ENCODE data around the gene APEH.

Gene APEH

GRCh38 chr3:49673715-49674496 is at the start of gene APEH:
Gene APEH (plus strand): TSS chr3:49674351. CDS start chr3:49674402, 51 bp downstream.
- H3K9ac ChIP-seq (ENCODE audit: low read depth, low read length): peak within 1 kb of the TSS; percentile 79
- no peaks in the 10 kb centered on the region for H3K9me3 ChIP-seq (ENCODE audit: control insufficient read depth, insufficient read depth, low read length)
- peaks cover 30% of the 10 kb centered on the region for H3K36me3 ChIP-seq (ENCODE audit: control insufficient read depth, insufficient read depth, low read length)
- H3K4me3 ChIP-seq (ENCODE audit: low read depth, low read length): peak within 1 kb of the TSS; percentile 87
- H3K27me3 ChIP-seq (ENCODE audit: control insufficient read depth, insufficient read depth, low read length): no peaks in the 10 kb centered on the region
- H3K4me1 ChIP-seq (ENCODE audit: control insufficient read depth, insufficient read depth, low read length): peaks cover 11% of the 10 kb centered on the region

DNA sequence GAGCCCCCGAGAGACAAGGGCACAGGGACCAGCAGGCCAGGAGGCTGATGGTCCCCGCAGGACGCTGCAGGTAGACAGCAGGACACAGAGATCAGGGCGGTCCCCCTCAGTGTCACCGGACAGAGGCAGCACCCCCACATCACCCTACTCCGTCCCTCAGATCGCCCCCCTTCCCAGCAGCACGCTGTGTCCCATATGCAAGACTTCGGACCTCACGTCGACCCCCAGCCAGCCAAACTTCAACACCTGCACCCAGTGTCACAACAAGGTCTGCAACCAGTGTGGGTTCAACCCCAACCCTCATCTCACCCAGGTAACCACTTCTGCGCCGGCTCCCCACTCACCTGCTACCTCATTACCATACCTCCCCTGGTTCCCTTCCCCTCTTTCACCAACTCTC is 49.1 kb upstream of the APEH start:
- H3K4me3 ChIP-seq (ENCODE audit: low read depth, low read length): no peak overlapping the region
- H3K4me1 ChIP-seq (ENCODE audit: control insufficient read depth, insufficient read depth, low read length): no peaks in the 10 kb centered on the region
- H3K27me3 ChIP-seq (ENCODE audit: control insufficient read depth, insufficient read depth, low read length): no peaks in the 10 kb centered on the region
- no peaks in the 10 kb centered on the region for H3K9me3 ChIP-seq (ENCODE audit: control insufficient read depth, insufficient read depth, low read length)
- H3K9ac ChIP-seq (ENCODE audit: low read depth, low read length): no peak overlapping the region
- H3K36me3 ChIP-seq (ENCODE audit: control insufficient read depth, insufficient read depth, low read length): no peaks in the 10 kb centered on the region

- no peak overlapping the region for H3K9ac ChIP-seq (ENCODE audit: low read depth, low read length)
- H3K4me3 ChIP-seq (ENCODE audit: low read depth, low read length): no peak overlapping the region
- no peaks in the 10 kb centered on the region for H3K9me3 ChIP-seq (ENCODE audit: control insufficient read depth, insufficient read depth, low read length)
- H3K4me1 ChIP-seq (ENCODE audit: control insufficient read depth, insufficient read depth, low read length): no peaks in the 10 kb centered on the region
- H3K36me3 ChIP-seq (ENCODE audit: control insufficient read depth, insufficient read depth, low read length): no peaks in the 10 kb centered on the region
- no peaks in the 10 kb centered on the region for H3K27me3 ChIP-seq (ENCODE audit: control insufficient read depth, insufficient read depth, low read length)
These were observed 48.0 kb upstream of the APEH start for GRCh38 chr3:49626101-49626581.

DNA sequence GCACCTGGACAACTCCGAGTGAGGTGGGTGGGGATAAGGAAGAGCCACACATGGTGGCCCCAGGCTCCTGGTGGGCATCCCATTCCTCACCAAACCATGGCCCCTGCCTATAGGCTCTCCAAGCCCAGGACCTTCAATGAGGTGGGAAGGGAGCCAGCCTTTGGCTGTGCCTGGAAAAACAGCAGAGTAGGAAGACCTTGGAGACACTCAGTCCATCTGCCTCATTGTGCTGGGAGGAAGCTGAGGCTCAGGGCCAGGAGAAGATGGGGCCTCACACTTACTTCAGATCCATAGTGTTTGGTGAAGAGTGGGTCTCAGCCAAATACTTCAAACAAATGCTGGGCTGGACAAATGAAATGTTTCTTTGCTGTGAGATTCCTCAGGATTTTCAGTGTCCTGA is 47.4 kb upstream of the APEH start:
- no peak overlapping the region for H3K4me3 ChIP-seq (ENCODE audit: low read depth, low read length)
- H3K4me1 ChIP-seq (ENCODE audit: control insufficient read depth, insufficient read depth, low read length): no peaks in the 10 kb centered on the region
- no peaks in the 10 kb centered on the region for H3K27me3 ChIP-seq (ENCODE audit: control insufficient read depth, insufficient read depth, low read length)
- no peaks in the 10 kb centered on the region for H3K36me3 ChIP-seq (ENCODE audit: control insufficient read depth, insufficient read depth, low read length)
- H3K9ac ChIP-seq (ENCODE audit: low read depth, low read length): no peak overlapping the region
- no peaks in the 10 kb centered on the region for H3K9me3 ChIP-seq (ENCODE audit: control insufficient read depth, insufficient read depth, low read length)

GRCh38 chr3:49627634-49628033 is 46.5 kb upstream of the APEH start:
- Histone ChIP-seq H3K4me1 (ENCODE audit: control insufficient read depth, insufficient read depth, low read length) (no peaks in the 10 kb centered on the region), H3K27me3 (ENCODE audit: control insufficient read depth, insufficient read depth, low read length) (no peaks in the 10 kb centered on the region), H3K4me3 (ENCODE audit: low read depth, low read length) (no peak overlapping the region), H3K9ac (ENCODE audit: low read depth, low read length) (no peak overlapping the region), H3K9me3 (ENCODE audit: control insufficient read depth, insufficient read depth, low read length) (no peaks in the 10 kb centered on the region), H3K36me3 (ENCODE audit: control insufficient read depth, insufficient read depth, low read length) (no peaks in the 10 kb centered on the region)

DNA sequence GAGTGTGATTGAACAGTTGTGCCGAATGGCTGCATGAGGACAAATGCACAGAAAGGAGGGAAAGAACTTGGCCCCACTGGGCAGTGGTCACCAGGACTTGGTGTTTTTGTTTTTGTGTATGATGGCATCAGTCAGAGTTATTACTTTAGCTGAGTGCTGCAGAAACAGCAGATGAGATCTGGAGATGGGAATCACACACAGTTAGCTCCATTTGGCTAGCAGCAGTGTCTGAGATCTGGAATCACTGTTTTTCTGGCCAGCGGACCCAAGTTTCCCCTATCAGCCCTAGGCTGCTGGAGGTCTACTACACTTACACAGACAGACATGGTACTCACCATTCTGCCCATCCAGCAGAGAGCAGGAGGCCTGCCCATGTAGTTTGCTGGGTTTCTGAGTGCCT is 45.9 kb upstream of the APEH start:
- Histone ChIP-seq H3K9me3 (ENCODE audit: control insufficient read depth, insufficient read depth, low read length) (no peaks in the 10 kb centered on the region), H3K27me3 (ENCODE audit: control insufficient read depth, insufficient read depth, low read length) (no peaks in the 10 kb centered on the region), H3K4me1 (ENCODE audit: control insufficient read depth, insufficient read depth, low read length) (no peaks in the 10 kb centered on the region), H3K36me3 (ENCODE audit: control insufficient read depth, insufficient read depth, low read length) (no peaks in the 10 kb centered on the region), H3K4me3 (ENCODE audit: low read depth, low read length) (no peak overlapping the region), H3K9ac (ENCODE audit: low read depth, low read length) (no peak overlapping the region)

DNA sequence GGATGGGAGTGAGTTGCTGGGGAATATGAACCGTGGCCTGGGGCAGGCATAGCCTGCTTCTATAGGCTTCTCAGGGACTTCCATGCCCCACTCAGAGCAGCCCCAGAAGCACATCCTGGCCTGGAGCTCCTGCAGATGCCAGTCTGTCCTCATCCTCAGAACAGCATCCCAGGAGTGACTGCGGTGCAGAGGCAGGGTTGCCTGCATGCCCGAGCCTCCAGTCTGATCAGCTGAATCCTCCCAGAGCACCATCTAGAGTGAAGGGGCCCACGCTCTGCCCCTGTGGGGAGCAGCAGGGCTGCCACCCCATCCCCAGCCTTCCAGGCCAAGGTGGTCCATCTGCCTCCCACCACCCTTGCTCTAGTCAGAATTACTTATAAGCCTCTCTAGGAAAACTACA is 44.7 kb upstream of the APEH start:
- H3K9me3 ChIP-seq (ENCODE audit: control insufficient read depth, insufficient read depth, low read length): no peaks in the 10 kb centered on the region
- H3K36me3 ChIP-seq (ENCODE audit: control insufficient read depth, insufficient read depth, low read length): no peaks in the 10 kb centered on the region
- no peaks in the 10 kb centered on the region for H3K4me1 ChIP-seq (ENCODE audit: control insufficient read depth, insufficient read depth, low read length)
- no peak overlapping the region for H3K9ac ChIP-seq (ENCODE audit: low read depth, low read length)
- H3K4me3 ChIP-seq (ENCODE audit: low read depth, low read length): no peak overlapping the region
- H3K27me3 ChIP-seq (ENCODE audit: control insufficient read depth, insufficient read depth, low read length): no peaks in the 10 kb centered on the region

GRCh38 chr3:49629866-49630265 is 44.3 kb upstream of the APEH start:
- Histone ChIP-seq H3K27me3 (ENCODE audit: control insufficient read depth, insufficient read depth, low read length) (no peaks in the 10 kb centered on the region), H3K4me1 (ENCODE audit: control insufficient read depth, insufficient read depth, low read length) (no peaks in the 10 kb centered on the region), H3K9ac (ENCODE audit: low read depth, low read length) (no peak overlapping the region), H3K4me3 (ENCODE audit: low read depth, low read length) (no peak overlapping the region), H3K36me3 (ENCODE audit: control insufficient read depth, insufficient read depth, low read length) (no peaks in the 10 kb centered on the region), H3K9me3 (ENCODE audit: control insufficient read depth, insufficient read depth, low read length) (no peaks in the 10 kb centered on the region)

GRCh38 chr3:49630784-49631183 is 43.4 kb upstream of the APEH start:
- H3K4me3 ChIP-seq (ENCODE audit: low read depth, low read length): no peak overlapping the region
- H3K9ac ChIP-seq (ENCODE audit: low read depth, low read length): no peak overlapping the region
- H3K36me3 ChIP-seq (ENCODE audit: control insufficient read depth, insufficient read depth, low read length): no peaks in the 10 kb centered on the region

GRCh38 chr3:49634736-49635135 is 39.4 kb upstream of the APEH start:
- no peaks in the 10 kb centered on the region for H3K9me3 ChIP-seq (ENCODE audit: control insufficient read depth, insufficient read depth, low read length)
- no peaks in the 10 kb centered on the region for H3K36me3 ChIP-seq (ENCODE audit: control insufficient read depth, insufficient read depth, low read length)
- no peak overlapping the region for H3K4me3 ChIP-seq (ENCODE audit: low read depth, low read length)
- no peaks in the 10 kb centered on the region for H3K27me3 ChIP-seq (ENCODE audit: control insufficient read depth, insufficient read depth, low read length)
- no peaks in the 10 kb centered on the region for H3K4me1 ChIP-seq (ENCODE audit: control insufficient read depth, insufficient read depth, low read length)
- no peak overlapping the region for H3K9ac ChIP-seq (ENCODE audit: low read depth, low read length)

More at GRCh38 chr3:49630784-49631183, 43.4 kb upstream of the APEH start:
- no peaks in the 10 kb centered on the region for H3K27me3 ChIP-seq (ENCODE audit: control insufficient read depth, insufficient read depth, low read length)
- H3K4me1 ChIP-seq (ENCODE audit: control insufficient read depth, insufficient read depth, low read length): no peaks in the 10 kb centered on the region
- H3K9me3 ChIP-seq (ENCODE audit: control insufficient read depth, insufficient read depth, low read length): no peaks in the 10 kb centered on the region

- H3K9ac ChIP-seq (ENCODE audit: low read depth, low read length): no peak overlapping the region
- H3K27me3 ChIP-seq (ENCODE audit: control insufficient read depth, insufficient read depth, low read length): no peaks in the 10 kb centered on the region
- no peaks in the 10 kb centered on the region for H3K36me3 ChIP-seq (ENCODE audit: control insufficient read depth, insufficient read depth, low read length)
- no peaks in the 10 kb centered on the region for H3K4me1 ChIP-seq (ENCODE audit: control insufficient read depth, insufficient read depth, low read length)
- no peaks in the 10 kb centered on the region for H3K9me3 ChIP-seq (ENCODE audit: control insufficient read depth, insufficient read depth, low read length)
- H3K4me3 ChIP-seq (ENCODE audit: low read depth, low read length): no peak overlapping the region
These were observed 37.1 kb upstream of the APEH start for GRCh38 chr3:49636883-49637609.

GRCh38 chr3:49638445-49638844 is 35.7 kb upstream of the APEH start:
- Histone ChIP-seq H3K36me3 (ENCODE audit: control insufficient read depth, insufficient read depth, low read length) (no peaks in the 10 kb centered on the region), H3K4me1 (ENCODE audit: control insufficient read depth, insufficient read depth, low read length) (no peaks in the 10 kb centered on the region), H3K9me3 (ENCODE audit: control insufficient read depth, insufficient read depth, low read length) (no peaks in the 10 kb centered on the region), H3K9ac (ENCODE audit: low read depth, low read length) (no peak overlapping the region), H3K27me3 (ENCODE audit: control insufficient read depth, insufficient read depth, low read length) (no peaks in the 10 kb centered on the region), H3K4me3 (ENCODE audit: low read depth, low read length) (no peak overlapping the region)

All from iPS-15b (cell line).